Lower leg skin (tissue), 3 donors: ENCODE measurements around the gene CLEC20A.

Source experiments
- CTCF ChIP-seq, 3 donors: fragments of 450-650 bp; IDR thresholded peaks; one replicate each; pipeline ENCODE4 v1.5.1; 2016; ENCODE audit warnings: antibody characterized with exemption in 3 of 3, mild to moderate bottlenecking in 3 of 3, moderate library complexity in 2 of 3
- POLR2A ChIP-seq, 2 donors: fragments of 450-650 bp; IDR thresholded peaks; one replicate each; pipeline ENCODE4 v1.6.1; 2016 to 2017; ENCODE audit warnings: antibody characterized with exemption in 2 of 2, mild to moderate bottlenecking in 1 of 2, moderate library complexity in 1 of 2

GRCh38 chr1:178510155-178510554, 13.4 kb upstream of the CLEC20A start:
- TF ChIP-seq CTCF (IDR thresholded peaks at IDR 0.05) (no peak), POLR2A (IDR thresholded peaks at IDR 0.05) (no peak)
